Measurements from ENCODE around the gene LSAMP.

DNA sequence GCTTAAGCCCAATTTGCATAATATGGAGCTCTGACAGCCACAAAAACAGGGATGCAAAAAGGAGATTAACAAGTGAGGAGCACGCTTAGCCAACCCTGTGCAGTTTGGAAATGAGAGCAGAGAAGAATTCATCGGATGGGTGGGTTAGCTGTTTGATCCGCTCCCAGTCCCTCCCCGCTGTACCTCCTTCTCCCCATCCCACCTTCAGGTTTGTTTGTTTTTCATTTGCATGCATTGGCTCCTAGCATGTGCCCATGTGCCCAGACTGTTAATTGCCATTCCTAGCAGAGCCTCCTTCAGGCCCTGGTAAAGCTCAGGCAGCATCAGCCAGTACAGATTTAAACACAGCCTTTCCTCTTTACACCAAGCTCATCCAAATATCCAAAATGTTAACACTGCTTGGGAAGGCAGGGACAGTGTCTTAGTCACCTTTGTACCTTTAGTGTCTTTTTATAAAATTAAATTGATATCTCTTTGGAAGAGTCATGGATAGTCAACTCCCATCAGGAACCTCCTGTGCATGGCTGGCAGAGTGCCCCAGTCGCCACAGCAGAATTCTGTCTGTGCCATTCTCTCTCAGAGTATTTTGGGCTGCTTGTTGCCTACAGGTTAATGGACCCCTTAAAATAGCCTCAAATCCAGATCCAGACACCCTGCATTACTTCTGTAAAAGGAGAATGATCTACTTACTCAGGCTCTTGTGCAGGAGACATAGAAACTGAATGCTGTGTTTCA, 244.2 kb downstream of the LSAMP start:
- TF ChIP-seq, protein P1, sequence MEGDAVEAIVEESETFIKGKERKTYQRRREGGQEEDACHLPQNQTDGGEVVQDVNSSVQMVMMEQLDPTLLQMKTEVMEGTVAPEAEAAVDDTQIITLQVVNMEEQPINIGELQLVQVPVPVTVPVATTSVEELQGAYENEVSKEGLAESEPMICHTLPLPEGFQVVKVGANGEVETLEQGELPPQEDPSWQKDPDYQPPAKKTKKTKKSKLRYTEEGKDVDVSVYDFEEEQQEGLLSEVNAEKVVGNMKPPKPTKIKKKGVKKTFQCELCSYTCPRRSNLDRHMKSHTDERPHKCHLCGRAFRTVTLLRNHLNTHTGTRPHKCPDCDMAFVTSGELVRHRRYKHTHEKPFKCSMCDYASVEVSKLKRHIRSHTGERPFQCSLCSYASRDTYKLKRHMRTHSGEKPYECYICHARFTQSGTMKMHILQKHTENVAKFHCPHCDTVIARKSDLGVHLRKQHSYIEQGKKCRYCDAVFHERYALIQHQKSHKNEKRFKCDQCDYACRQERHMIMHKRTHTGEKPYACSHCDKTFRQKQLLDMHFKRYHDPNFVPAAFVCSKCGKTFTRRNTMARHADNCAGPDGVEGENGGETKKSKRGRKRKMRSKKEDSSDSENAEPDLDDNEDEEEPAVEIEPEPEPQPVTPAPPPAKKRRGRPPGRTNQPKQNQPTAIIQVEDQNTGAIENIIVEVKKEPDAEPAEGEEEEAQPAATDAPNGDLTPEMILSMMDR (conservative IDR thresholded peaks at IDR 0.05), result no peak
- no peak for TF ChIP-seq EZH2 (IDR thresholded peaks at IDR 0.05; ENCODE audit: low read depth)

Data from PC-9 (cell line).